HFFc6 (cell line): ENCODE results near the gene NDUFA5. TPM values are rescaled to one million over a fixed set of nuclear protein-coding genes. Genes with fewer than 3 reads are reported as not detected.

ENCODE experiments used
- DNase-seq: peaks from one replicate; pipeline ENCODE4 v3.0.0-alpha.2; 2018
- H3K27ac Mint-ChIP-seq: 2 replicates; pipeline ENCODE4 v1.8.0; 2020; ENCODE audit warnings: mild to moderate bottlenecking, mixed read lengths
- H3K27me3 Mint-ChIP-seq: 2 replicates; pipeline ENCODE4 v1.8.0; 2021; ENCODE audit warnings: mild to moderate bottlenecking, moderate library complexity, mixed read lengths; ENCODE audit not compliant: insufficient read depth
- H3K36me3 Mint-ChIP-seq: 2 replicates; pipeline ENCODE4 v1.8.0; 2021; ENCODE audit warnings: low read depth, mixed read lengths
- H3K4me1 Mint-ChIP-seq: 2 replicates; pipeline ENCODE4 v1.8.0; 2020; ENCODE audit warnings: low read depth, mixed read lengths
- H3K4me3 Mint-ChIP-seq: 2 replicates; pipeline ENCODE4 v1.8.0; 2020; ENCODE audit warnings: mild to moderate bottlenecking, moderate library complexity, mixed read lengths
- H3K9me3 Mint-ChIP-seq: 2 replicates; pipeline ENCODE4 v1.8.0; 2020; ENCODE audit warnings: mild to moderate bottlenecking, mixed read lengths
- long read RNA-seq: library from polyadenylated mRNA; unstranded; transcript quantifications from one replicate; pipeline ENCODE4 v2.0.0, GENCODE V29; 2019
- total RNA-seq, 6 experiments: library from RNA; stranded (reverse); fragmentation: NEBNext Ultra II Directional; extraction: Animal tissue kit (Norgen Biotek cat#: 25700); gene quantifications; 2 replicates in 1 of 6; 3 replicates in 5 of 6; pipeline ENCODE4 v1.2.3, GENCODE V29; 2021
- TF ChIP-seq, protein P1 (sequence below): fragments of 200-600 bp; sonication (generic); IDR thresholded peaks from 2 replicates; pipeline ENCODE4 v1.5.0; 2021; ENCODE audit warnings: antibody characterized with exemption, mild to moderate bottlenecking

The NDUFA5 gene
- 10 to 100 TPM; 46.1 to 52.7 (median 49.7) TPM for total RNA-seq
- long read RNA-seq, transcript NDUFA5-202 (4 exons, 1,360 nt): minor isoform, 19 of 118 reads
- long read RNA-seq, transcript NDUFA5-201 (5 exons, 1,901 nt): major isoform, 85 of 118 reads
- long read RNA-seq, partial matches to known transcripts: 0 of 118 reads
- long read RNA-seq, other reads (novel, unspliced or antisense): 12 of 118 reads

DNA sequence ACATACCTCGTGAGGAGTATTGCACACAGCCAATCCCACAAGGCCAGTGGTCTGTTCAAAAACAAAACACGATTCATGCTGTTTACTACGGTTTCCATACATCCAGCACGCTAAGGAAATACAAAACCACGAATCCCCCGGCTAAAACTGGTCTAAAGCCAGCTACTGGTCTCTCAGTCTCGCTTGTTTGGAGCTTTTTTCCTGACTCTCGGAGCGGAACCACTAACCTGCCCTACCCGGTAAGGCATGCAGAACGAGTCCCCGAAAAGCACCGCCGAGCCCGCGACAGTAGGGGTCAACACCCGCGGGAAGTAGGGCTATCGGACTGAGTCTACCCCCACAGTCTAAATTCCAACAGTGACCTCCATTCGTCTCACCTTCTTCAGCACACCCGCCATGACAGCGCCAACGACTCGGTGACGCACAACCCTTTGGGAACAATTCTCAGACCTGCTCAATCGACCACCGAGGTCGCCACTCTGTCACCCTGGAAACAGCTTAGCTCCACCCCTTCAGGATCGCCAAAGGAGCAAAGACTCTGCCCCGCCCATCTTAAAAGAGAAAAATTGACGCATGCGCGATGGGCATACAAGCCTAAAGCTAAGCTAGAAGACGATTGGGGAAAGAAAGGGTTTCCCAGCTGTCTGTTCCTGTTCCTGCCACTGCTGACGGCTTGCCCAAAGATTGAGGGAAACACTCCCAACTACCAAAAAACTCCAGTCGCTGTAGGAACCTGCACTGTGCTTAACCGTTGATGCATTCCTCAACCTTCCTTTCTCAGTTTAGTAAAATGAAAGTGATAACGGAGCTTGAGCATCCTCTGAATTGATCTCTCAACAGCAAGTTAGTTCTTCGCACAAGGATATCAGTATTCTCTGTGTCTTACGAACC lies at the start of gene NDUFA5:
Gene NDUFA5, minus strand, starts transcription at position 421 of the 891 bp plus-strand sequence. Its CDS starts 23 bp downstream, at position 398.
- TF ChIP-seq, protein P1, sequence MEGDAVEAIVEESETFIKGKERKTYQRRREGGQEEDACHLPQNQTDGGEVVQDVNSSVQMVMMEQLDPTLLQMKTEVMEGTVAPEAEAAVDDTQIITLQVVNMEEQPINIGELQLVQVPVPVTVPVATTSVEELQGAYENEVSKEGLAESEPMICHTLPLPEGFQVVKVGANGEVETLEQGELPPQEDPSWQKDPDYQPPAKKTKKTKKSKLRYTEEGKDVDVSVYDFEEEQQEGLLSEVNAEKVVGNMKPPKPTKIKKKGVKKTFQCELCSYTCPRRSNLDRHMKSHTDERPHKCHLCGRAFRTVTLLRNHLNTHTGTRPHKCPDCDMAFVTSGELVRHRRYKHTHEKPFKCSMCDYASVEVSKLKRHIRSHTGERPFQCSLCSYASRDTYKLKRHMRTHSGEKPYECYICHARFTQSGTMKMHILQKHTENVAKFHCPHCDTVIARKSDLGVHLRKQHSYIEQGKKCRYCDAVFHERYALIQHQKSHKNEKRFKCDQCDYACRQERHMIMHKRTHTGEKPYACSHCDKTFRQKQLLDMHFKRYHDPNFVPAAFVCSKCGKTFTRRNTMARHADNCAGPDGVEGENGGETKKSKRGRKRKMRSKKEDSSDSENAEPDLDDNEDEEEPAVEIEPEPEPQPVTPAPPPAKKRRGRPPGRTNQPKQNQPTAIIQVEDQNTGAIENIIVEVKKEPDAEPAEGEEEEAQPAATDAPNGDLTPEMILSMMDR: no peak
- H3K4me1 Mint-ChIP-seq: no peaks in the 10 kb centered on the region
- H3K4me3 Mint-ChIP-seq: no peak within 1 kb of the TSS
- no peaks in the 10 kb centered on the region for H3K9me3 Mint-ChIP-seq
- H3K27me3 Mint-ChIP-seq: peaks cover 5% of the 10 kb centered on the region
- H3K27ac Mint-ChIP-seq: no peak within 1 kb of the TSS
- H3K36me3 Mint-ChIP-seq: peaks cover 7% of the 10 kb centered on the region
- peak; percentile 100 for DNase-seq

DNA sequence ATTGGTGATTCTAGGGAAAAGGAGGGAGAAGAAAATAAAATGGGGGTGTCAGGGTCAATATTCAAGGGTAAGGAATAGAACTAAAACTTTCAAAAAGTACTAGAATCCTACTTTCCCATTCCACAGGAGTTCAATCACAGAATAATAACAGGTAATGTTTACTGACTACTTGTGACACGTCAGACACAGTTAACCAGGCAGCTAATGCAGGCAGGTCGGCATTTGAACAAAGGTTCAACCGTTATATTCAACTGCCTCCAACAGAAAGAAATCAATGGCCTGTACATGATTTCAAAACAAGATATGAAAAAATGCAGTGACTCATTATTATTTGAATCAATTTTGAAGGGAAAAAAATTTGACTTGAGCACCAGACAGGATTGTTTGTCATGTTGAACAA lies 47.1 kb upstream of the NDUFA5 start:
- H3K9me3 Mint-ChIP-seq: no peaks in the 10 kb centered on the region
- TF ChIP-seq, protein P1: no peak
- H3K4me1 Mint-ChIP-seq: no peaks in the 10 kb centered on the region
- H3K27me3 Mint-ChIP-seq: peaks cover 1% of the 10 kb centered on the region
- no peak overlapping the region for H3K27ac Mint-ChIP-seq
- DNase-seq: no peak
- no peaks in the 10 kb centered on the region for H3K36me3 Mint-ChIP-seq
- H3K4me3 Mint-ChIP-seq: no peak overlapping the region

DNA sequence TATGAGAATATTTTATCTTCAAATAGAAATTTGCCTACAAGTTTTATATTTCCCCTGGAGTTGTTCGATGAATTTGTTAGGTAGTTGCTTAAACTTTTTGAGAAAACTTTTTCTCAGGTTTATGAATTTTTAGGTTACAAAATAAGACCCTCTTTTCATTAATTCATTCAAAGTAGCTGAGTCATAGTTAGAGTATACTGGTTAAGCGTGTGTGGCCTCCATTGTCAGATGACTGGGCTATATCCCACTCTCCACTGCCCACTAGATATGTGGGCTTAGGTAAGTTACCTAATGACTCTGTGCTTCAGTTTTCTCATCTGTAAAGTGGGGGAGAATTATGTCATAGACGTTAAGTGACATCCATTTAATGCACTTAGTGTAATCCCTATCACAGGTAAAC lies 45.0 kb upstream of the NDUFA5 start:
- Mint-ChIP-seq H3K9me3 (no peaks in the 10 kb centered on the region), H3K4me3 (no peak overlapping the region), H3K27ac (no peak overlapping the region), H3K36me3 (no peaks in the 10 kb centered on the region), H3K27me3 (no peaks in the 10 kb centered on the region; the same call in 1 of the 2 replicates), H3K4me1 (no peaks in the 10 kb centered on the region)
- TF ChIP-seq, protein P1: no peak
- DNase-seq: no peak

DNA sequence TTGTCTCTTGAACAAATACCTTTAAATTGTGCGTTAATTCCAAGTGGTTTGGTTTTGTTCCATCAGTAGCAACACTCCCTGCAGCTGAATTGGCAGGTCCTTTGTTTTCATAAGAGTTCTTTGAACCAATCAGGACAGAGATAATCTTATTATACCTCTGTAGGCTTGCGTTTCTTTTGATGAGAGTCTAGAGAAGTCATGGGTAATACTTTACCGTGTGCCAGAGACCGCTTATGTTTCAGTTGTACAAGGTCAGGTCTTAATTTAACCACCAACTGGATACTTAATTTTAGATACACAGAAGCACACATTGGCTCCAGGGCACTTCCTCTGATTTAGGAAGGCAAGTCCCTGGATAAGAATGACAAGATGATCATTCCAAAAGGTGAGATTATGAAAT lies 43.9 kb upstream of the NDUFA5 start, which contains the start of gene ASB15:
Gene ASB15, plus strand, starts transcription at position 292 of the 400 bp plus-strand sequence. CDS start 12,682 bp downstream, outside the sequence.
- Mint-ChIP-seq H3K27ac (no peak within 1 kb of the TSS), H3K9me3 (no peaks in the 10 kb centered on the region), H3K27me3 (no peaks in the 10 kb centered on the region; the same call in 1 of the 2 replicates), H3K4me3 (no peak within 1 kb of the TSS), H3K4me1 (no peaks in the 10 kb centered on the region), H3K36me3 (no peaks in the 10 kb centered on the region)
- TF ChIP-seq, protein P1: no peak
- no peak for DNase-seq

DNA sequence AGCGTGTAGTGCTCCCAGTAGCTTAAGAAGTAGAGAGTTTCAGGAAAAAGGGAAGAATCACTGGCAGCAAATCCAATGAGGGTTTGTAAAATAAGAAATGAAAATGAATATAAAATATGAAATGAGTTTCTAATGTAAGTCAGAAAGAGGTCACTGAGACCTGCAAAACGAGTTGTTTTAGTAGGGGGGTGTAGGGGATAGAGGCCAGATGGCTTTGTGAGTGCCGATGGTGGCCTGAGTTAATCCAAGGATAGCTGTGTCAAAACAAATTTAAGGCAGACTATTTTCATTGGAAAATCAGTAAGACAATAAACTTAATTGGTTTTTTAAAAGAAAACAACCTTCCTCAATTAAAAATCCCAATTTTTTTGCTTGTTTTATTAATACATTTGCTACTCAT lies 43.3 kb upstream of the NDUFA5 start:
- H3K4me1 Mint-ChIP-seq: no peaks in the 10 kb centered on the region
- H3K27me3 Mint-ChIP-seq: no peaks in the 10 kb centered on the region; the same call in 1 of the 2 replicates
- no peak overlapping the region for H3K27ac Mint-ChIP-seq
- H3K9me3 Mint-ChIP-seq: no peaks in the 10 kb centered on the region
- H3K36me3 Mint-ChIP-seq: no peaks in the 10 kb centered on the region
- no peak for DNase-seq
- TF ChIP-seq, protein P1: no peak
- no peak overlapping the region for H3K4me3 Mint-ChIP-seq
